ENCODE data around the gene TECR.

- TF ChIP-seq CTCF (CRISPR knock-in tag; IDR thresholded peaks at IDR 0.05) (no peak), MXI1 (IDR thresholded peaks at IDR 0.05; ENCODE audit: borderline replicate concordance, low read depth, low read length) (no peak), ZNF577 (CRISPR knock-in tag; IDR thresholded peaks at IDR 0.05; ENCODE audit: borderline replicate concordance, low read depth) (no peak), RBAK (CRISPR knock-in tag; IDR thresholded peaks at IDR 0.05) (no peak), KDM2A (CRISPR knock-in tag; IDR thresholded peaks at IDR 0.05; ENCODE audit: borderline replicate concordance, low read depth) (no peak)
Observed at GRCh38 chr19:14542711-14543328, 13.4 kb downstream of the TECR start.
